Fibroblast of gingiva (primary cell): ENCODE data around the gene CDK2.
A peak's percentile ranks its signal among the peaks of the same experiment; 100 is the strongest.

Source experiments
- DNase-seq: peaks from one replicate; pipeline ENCODE4 v3.0.0-alpha.2; 2011; ENCODE audit warnings: low read depth

The CDK2 gene

GRCh38 chr12:56014205-56014604, 47.6 kb downstream of the CDK2 start:
- DNase-seq, result no peak

DNA sequence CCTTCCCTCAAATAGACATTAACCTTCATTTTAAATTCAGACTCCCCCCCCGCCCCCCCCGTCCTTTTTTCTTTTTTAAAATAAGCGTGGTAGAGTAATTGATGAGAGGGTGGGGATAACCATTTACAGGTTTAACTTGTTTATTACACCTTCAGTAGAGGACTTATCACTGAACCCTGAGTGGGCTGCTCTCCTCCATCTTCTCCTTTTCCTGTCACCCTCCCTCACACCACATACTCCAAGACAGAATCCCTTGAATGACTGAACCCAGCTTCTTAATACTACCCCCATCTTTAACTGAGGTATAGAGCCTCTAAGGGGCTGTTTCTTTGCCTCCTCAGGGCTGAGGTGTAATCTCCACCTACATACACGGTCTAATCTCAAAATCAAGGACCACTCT, 50.6 kb downstream of the CDK2 start:
- no peak for DNase-seq

DNA sequence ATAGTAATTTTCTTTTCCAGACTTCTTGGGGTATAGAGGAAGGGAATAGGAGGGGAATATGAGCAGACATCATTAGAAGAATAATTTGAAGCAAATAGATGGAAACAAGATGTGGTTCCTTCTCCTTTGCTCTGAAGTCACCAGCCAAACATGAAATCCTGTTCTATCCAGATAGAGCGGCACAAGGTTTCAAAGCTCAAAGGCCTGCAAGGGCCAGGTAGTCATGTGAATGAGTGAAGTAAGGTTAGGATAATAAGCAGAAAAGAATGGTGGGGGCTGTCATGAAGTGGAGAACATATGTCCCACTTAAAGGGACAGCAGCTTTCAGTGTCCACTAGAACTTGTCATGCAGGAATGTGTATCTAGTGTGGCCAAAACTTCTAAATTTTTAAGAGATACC, 51.7 kb downstream of the CDK2 start:
- no peak for DNase-seq

GRCh38 chr12:56020423-56021184, 54.0 kb downstream of the CDK2 start, which contains the start of gene IKZF4:
Gene IKZF4, plus strand, starts transcription at chr12:56021043. Its CDS starts 451 bp downstream, at chr12:56021494.
- peak; percentile 39 for DNase-seq

DNA sequence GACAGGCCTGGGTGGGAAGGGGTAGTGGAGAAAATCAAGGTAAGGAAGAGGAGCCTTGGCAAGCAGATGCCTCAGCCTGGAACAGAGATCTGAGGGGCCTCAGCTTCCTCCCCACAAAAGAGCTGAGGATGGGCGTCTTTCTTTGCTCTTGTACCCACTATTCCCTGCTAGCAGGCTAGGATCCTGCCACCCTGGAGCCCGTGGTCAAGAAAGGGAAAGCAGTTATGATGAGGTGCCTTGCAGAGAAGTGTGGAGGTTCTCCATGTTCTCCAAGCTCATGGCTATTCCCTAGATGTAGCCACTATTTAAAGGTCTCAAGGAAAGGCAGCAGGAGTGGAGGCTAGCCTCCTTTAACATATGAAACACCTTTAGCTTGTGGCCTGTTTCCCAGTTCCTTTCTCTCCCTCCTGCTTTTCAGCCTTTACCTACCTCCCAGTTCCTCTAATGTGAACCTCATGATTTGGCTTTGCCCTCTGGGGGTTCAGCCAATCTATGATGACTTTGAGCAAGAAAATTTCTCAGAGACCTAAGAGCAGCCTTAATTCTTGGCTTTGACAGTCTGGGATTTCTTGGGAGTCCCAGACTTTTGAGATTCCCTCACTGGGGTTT, 55.4 kb downstream of the CDK2 start:
- DNase-seq, result no peak
